Measurements from ENCODE around the gene CTSW. TPM values are rescaled to one million over a fixed set of nuclear protein-coding genes. Genes with fewer than 3 reads are reported as not detected.

CTSW gene
- total RNA-seq, 1 experiment from 2014 or later, result not detected

DNA sequence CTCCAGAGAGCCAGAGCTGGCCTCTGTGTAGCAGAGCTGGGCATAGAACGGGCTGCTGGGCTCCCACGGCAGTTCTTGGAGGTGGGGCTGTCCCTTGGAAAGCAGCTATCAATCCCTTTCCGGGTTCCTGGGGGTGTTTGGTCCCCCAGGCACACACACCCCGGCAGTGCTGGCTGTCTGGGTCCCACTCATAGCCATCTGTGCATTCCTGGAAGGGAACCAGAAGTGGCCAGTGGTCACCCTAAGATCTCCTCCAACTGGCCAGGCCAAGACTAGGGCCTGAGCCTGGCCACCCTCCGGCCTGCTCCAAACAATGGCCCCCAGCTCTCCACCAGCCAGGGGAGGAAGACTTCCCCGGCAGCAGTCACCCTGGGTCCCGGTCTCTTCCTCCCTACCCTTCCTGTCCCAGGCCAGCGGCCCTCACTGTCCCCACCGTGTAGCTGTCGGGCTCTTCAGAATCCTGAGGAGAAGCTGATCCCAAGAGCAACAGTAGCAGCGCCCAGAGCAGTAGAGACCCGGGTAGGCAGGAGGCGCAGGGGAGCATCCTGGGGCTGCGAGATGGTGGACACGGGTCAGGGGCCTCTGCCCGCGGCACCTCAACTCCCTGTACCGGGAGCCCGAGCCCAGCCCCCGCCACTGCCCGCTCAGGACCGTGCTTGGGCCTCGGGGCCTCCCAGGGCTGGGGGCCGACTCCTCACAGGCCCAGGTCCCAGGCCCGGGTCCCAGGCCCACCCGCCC is 7.7 kb upstream of the CTSW start:
- Mint-ChIP-seq H3K9me3 (ENCODE audit: unreplicated experiment) (no peaks in the 10 kb centered on the region), H3K27ac (ENCODE audit: unreplicated experiment) (peak overlapping the region; percentile 9), H3K36me3 (ENCODE audit: insufficient read depth, unreplicated experiment) (peaks cover 30% of the 10 kb centered on the region), H3K27me3 (ENCODE audit: insufficient read depth, unreplicated experiment) (no peaks in the 10 kb centered on the region), H3K4me3 (ENCODE audit: unreplicated experiment) (peak overlapping the region; percentile 29), H3K4me1 (ENCODE audit: low read depth, unreplicated experiment) (peaks cover 6% of the 10 kb centered on the region)
- Histone ChIP-seq H3K9me3 (no peaks in the 10 kb centered on the region), H3K4me3 (ENCODE audit: low read depth, low read length) (no peak overlapping the region), H3K36me3 (ENCODE audit: control insufficient read depth, insufficient read depth, low read length) (no peaks in the 10 kb centered on the region), H3K27me3 (replicated peaks; ENCODE audit: control insufficient read depth, insufficient read depth, low read length) (no peaks in the 10 kb centered on the region), H3K4me1 (0 out of 2 replicates have a peak, but pooled peaks cover 3% of the 10 kb centered on the region)
- BruUV-seq (replicated peaks), result no TSS peak
- intact Hi-C loops (cut with micrococcal nuclease; ENCODE audit: unreplicated experiment), result no loop called here
- TF ChIP-seq CTCF (IDR thresholded peaks at IDR 0.05; ENCODE audit: insufficient read depth in 1 of 2, low read depth in 1 of 2, low read length in 1 of 2, severe bottlenecking in 1 of 2, unreplicated experiment in 1 of 2), result no peak
- DNase-seq, result no peak
- POLR2A ChIA-PET, result interaction anchor here (0.6 to 1.9 kb wide), 2 partner anchors 12 to 30 kb away, joined by 4 to 10 read pairs; partner anchors contain the start of gene MUS81
- CTCF ChIA-PET, result interaction anchor here (0.6 to 4.3 kb wide), 4 partner anchors 12 to 152 kb away, joined by 3 to 39 read pairs (median 22); partner anchors contain the start of genes FIBP, MUS81 and RNASEH2C

DNA sequence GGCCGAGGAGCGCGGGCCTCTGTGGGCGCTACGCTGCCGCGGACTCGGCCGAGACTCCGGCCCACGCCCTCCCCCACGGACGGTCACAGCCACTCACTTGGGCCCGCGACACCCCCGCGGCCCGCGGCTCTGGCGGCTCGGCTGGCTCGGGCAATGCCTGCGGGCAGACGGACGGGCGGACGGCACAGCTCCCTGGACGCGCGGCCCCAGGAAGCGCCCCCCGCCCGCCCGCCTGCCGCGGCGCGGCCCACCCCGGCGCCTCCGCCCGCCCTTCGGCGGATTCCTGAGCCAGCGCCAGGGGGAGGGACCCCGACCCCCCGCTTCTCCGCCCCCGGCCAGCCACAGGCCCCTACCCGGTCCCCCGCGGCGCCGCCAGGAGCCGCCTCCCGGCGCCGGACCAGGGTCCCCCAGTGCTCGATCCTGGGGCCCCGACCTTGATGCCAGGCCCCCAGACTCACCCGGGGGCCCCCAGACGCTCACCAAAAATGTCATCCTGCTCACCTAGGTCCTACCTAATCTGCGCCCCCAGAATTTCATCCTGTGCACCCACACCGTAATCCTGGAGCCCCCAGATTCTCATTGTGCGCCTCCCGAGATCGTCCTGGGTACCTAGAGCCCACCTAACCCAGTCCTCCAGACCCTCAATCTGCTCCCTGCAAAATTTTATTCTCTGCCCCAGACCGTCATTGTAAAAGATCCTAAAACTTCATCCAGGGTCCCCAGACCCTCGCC is 6.9 kb upstream of the CTSW start, which contains the start of gene EFEMP2:
Gene EFEMP2, minus strand, starts transcription at position 215 of the 732 bp plus-strand sequence. CDS start 446 bp downstream, outside the sequence.
- Mint-ChIP-seq H3K36me3 (ENCODE audit: insufficient read depth, unreplicated experiment) (peaks cover 30% of the 10 kb centered on the region), H3K27me3 (ENCODE audit: insufficient read depth, unreplicated experiment) (no peaks in the 10 kb centered on the region), H3K27ac (ENCODE audit: unreplicated experiment) (peak within 1 kb of the TSS; percentile 77), H3K4me1 (ENCODE audit: low read depth, unreplicated experiment) (peaks cover 6% of the 10 kb centered on the region), H3K9me3 (ENCODE audit: unreplicated experiment) (no peaks in the 10 kb centered on the region), H3K4me3 (ENCODE audit: unreplicated experiment) (peak within 1 kb of the TSS; percentile 76)
- no TSS peak for BruUV-seq (replicated peaks)
- Histone ChIP-seq H3K4me1 (0 out of 2 replicates have a peak, but pooled peaks cover 3% of the 10 kb centered on the region), H3K9me3 (no peaks in the 10 kb centered on the region), H3K27me3 (replicated peaks; ENCODE audit: control insufficient read depth, insufficient read depth, low read length) (no peaks in the 10 kb centered on the region), H3K4me3 (ENCODE audit: low read depth, low read length) (peak within 1 kb of the TSS; percentile 53), H3K36me3 (ENCODE audit: control insufficient read depth, insufficient read depth, low read length) (no peaks in the 10 kb centered on the region)
- ChIA-PET POLR2A (no interaction called here), CTCF (interaction anchor here (1.9 to 4.0 kb wide), 3 partner anchors 13 to 16 kb away, joined by 7 to 39 read pairs (median 10); partner anchors contain the start of genes FIBP and MUS81)
- intact Hi-C loops (cut with micrococcal nuclease; ENCODE audit: unreplicated experiment), result no loop called here
- no peak for DNase-seq
- TF ChIP-seq CTCF (IDR thresholded peaks at IDR 0.05; ENCODE audit: insufficient read depth in 1 of 2, low read depth in 1 of 2, low read length in 1 of 2, severe bottlenecking in 1 of 2, unreplicated experiment in 1 of 2), result no peak

Measured in Caco-2 (cell line).